Measurements from ENCODE around the gene CHST8. TPM values are rescaled to one million over a fixed set of nuclear protein-coding genes. Genes with fewer than 3 reads are reported as not detected.

CHST8 gene
- total and polyA plus RNA-seq, 4 donors = 0.05 to 0.07 TPM; not detected in 2

- TF ChIP-seq HNF4G (IDR thresholded peaks at IDR 0.05) (no peak), GABPA (IDR thresholded peaks at IDR 0.05 in 1 of 2, conservative IDR thresholded peaks at IDR 0.05 in 1 of 2) (no peak), RXRA (IDR thresholded peaks at IDR 0.05) (no peak), ZBTB33 (IDR thresholded peaks at IDR 0.05) (no peak), FOXA2 (IDR thresholded peaks at IDR 0.05) (no peak), YY1 (IDR thresholded peaks at IDR 0.05) (no peak), RAD21 (IDR thresholded peaks at IDR 0.05) (no peak)
- TF ChIP-seq, protein P1, sequence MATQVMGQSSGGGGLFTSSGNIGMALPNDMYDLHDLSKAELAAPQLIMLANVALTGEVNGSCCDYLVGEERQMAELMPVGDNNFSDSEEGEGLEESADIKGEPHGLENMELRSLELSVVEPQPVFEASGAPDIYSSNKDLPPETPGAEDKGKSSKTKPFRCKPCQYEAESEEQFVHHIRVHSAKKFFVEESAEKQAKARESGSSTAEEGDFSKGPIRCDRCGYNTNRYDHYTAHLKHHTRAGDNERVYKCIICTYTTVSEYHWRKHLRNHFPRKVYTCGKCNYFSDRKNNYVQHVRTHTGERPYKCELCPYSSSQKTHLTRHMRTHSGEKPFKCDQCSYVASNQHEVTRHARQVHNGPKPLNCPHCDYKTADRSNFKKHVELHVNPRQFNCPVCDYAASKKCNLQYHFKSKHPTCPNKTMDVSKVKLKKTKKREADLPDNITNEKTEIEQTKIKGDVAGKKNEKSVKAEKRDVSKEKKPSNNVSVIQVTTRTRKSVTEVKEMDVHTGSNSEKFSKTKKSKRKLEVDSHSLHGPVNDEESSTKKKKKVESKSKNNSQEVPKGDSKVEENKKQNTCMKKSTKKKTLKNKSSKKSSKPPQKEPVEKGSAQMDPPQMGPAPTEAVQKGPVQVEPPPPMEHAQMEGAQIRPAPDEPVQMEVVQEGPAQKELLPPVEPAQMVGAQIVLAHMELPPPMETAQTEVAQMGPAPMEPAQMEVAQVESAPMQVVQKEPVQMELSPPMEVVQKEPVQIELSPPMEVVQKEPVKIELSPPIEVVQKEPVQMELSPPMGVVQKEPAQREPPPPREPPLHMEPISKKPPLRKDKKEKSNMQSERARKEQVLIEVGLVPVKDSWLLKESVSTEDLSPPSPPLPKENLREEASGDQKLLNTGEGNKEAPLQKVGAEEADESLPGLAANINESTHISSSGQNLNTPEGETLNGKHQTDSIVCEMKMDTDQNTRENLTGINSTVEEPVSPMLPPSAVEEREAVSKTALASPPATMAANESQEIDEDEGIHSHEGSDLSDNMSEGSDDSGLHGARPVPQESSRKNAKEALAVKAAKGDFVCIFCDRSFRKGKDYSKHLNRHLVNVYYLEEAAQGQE (IDR thresholded peaks at IDR 0.05) = no peak
- TF ChIP-seq, protein P2, sequence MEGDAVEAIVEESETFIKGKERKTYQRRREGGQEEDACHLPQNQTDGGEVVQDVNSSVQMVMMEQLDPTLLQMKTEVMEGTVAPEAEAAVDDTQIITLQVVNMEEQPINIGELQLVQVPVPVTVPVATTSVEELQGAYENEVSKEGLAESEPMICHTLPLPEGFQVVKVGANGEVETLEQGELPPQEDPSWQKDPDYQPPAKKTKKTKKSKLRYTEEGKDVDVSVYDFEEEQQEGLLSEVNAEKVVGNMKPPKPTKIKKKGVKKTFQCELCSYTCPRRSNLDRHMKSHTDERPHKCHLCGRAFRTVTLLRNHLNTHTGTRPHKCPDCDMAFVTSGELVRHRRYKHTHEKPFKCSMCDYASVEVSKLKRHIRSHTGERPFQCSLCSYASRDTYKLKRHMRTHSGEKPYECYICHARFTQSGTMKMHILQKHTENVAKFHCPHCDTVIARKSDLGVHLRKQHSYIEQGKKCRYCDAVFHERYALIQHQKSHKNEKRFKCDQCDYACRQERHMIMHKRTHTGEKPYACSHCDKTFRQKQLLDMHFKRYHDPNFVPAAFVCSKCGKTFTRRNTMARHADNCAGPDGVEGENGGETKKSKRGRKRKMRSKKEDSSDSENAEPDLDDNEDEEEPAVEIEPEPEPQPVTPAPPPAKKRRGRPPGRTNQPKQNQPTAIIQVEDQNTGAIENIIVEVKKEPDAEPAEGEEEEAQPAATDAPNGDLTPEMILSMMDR (IDR thresholded peaks at IDR 0.05; ENCODE audit: low read depth, low read length, missing input control) = no peak
- TF ChIP-seq, protein P3, sequence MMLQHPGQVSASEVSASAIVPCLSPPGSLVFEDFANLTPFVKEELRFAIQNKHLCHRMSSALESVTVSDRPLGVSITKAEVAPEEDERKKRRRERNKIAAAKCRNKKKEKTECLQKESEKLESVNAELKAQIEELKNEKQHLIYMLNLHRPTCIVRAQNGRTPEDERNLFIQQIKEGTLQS (IDR thresholded peaks at IDR 0.05) = no peak
- no peak for DNase-seq (ENCODE audit: low spot score)
- Histone ChIP-seq H3K4me1 (ENCODE audit: control insufficient read depth in 4 of 4, insufficient read depth in 4 of 4, low read length in 3 of 4) (no peaks in the 10 kb centered on the region), H3K27me3 (ENCODE audit: control insufficient read depth in 4 of 4, insufficient read depth in 4 of 4, low read length in 3 of 4) (no peaks in the 10 kb centered on the region), H3K36me3 (ENCODE audit: control insufficient read depth in 4 of 4, insufficient read depth in 3 of 4, low read depth in 1 of 4, low read length in 3 of 4) (no peaks in the 10 kb centered on the region), H3K9me3 (ENCODE audit: control insufficient read depth in 4 of 4, low read length in 3 of 4) (no peaks in the 10 kb centered on the region), H3K27ac (ENCODE audit: low read depth in 1 of 2, low read length in 2 of 2) (no peak overlapping the region), H3K9ac (ENCODE audit: low read depth in 1 of 2, low read length in 2 of 2) (no peak overlapping the region), H3K4me3 (ENCODE audit: low read depth in 1 of 3, low read length in 3 of 3) (no peak overlapping the region)
- WGBS = 88% methylated on average over 5 of the region's 5 CpGs
Measured at GRCh38 chr19:33664744-33665143, 43.0 kb downstream of the CHST8 start.

- Histone ChIP-seq H3K9ac (ENCODE audit: low read depth in 1 of 2, low read length in 2 of 2) (no peak overlapping the region), H3K27me3 (ENCODE audit: control insufficient read depth in 4 of 4, insufficient read depth in 4 of 4, low read length in 3 of 4) (no peaks in the 10 kb centered on the region), H3K9me3 (ENCODE audit: control insufficient read depth in 4 of 4, low read length in 3 of 4) (no peaks in the 10 kb centered on the region), H3K36me3 (ENCODE audit: control insufficient read depth in 4 of 4, insufficient read depth in 3 of 4, low read depth in 1 of 4, low read length in 3 of 4) (no peaks in the 10 kb centered on the region), H3K4me3 (ENCODE audit: low read depth in 1 of 3, low read length in 3 of 3) (no peak overlapping the region), H3K27ac (ENCODE audit: low read depth in 1 of 2, low read length in 2 of 2) (no peak overlapping the region), H3K4me1 (ENCODE audit: control insufficient read depth in 4 of 4, insufficient read depth in 4 of 4, low read length in 3 of 4) (no peaks in the 10 kb centered on the region)
- TF ChIP-seq FOXA1 (IDR thresholded peaks at IDR 0.05) = no peak
- TF ChIP-seq FOXA2 (IDR thresholded peaks at IDR 0.05) = no peak
- TF ChIP-seq HNF4G (IDR thresholded peaks at IDR 0.05) = no peak
- TF ChIP-seq YY1 (IDR thresholded peaks at IDR 0.05) = no peak
- TF ChIP-seq SP1 (IDR thresholded peaks at IDR 0.05) = no peak
- no peak for TF ChIP-seq HNF4A (conservative IDR thresholded peaks at IDR 0.05)
- TF ChIP-seq, protein P2 (IDR thresholded peaks at IDR 0.05; ENCODE audit: low read depth, low read length, missing input control) = no peak
- WGBS = 77% methylated on average over 22 of the region's 22 CpGs
- DNase-seq (ENCODE audit: low spot score) = no peak
Measured at GRCh38 chr19:33665776-33666595, 44.2 kb downstream of the CHST8 start.
